Lower lobe of right lung (tissue), 2 donors: ENCODE results near the gene PTGES. TPM values are rescaled to one million over a fixed set of nuclear protein-coding genes. Genes with fewer than 3 reads are reported as not detected.

Experiments used
- ATAC-seq, 2 donors: fragments of 200-7000 bp; cut with Tn5 transposase; one replicate each; pipeline ENCODE4 v1.9.1; 2020 to 2022; ENCODE audit warnings: mild to moderate bottlenecking in 2 of 2, moderate library complexity in 2 of 2
- DNase-seq: peaks from one replicate; pipeline ENCODE4 v3.0.0-alpha.2; 2020
- H3K27ac ChIP-seq: fragments of 200-600 bp; one replicate; pipeline ENCODE4 v1.8.0; 2022
- H3K27me3 ChIP-seq: fragments of 200-600 bp; one replicate; pipeline ENCODE4 v1.8.0; 2022; ENCODE audit warnings: low read depth
- H3K36me3 ChIP-seq: fragments of 200-600 bp; one replicate; pipeline ENCODE4 v1.8.0; 2022; ENCODE audit warnings: mild to moderate bottlenecking
- H3K4me1 ChIP-seq: fragments of 200-600 bp; one replicate; pipeline ENCODE4 v1.8.0; 2022
- H3K4me3 ChIP-seq: fragments of 200-600 bp; one replicate; pipeline ENCODE4 v1.8.0; 2022; ENCODE audit warnings: mild to moderate bottlenecking
- H3K9me3 ChIP-seq: fragments of 200-600 bp; one replicate; pipeline ENCODE4 v1.8.0; 2022
- intact Hi-C: fragments of 100-400 bp; cut with DNase I; formaldehyde crosslinking; loops from one replicate; pipeline ENCODE4 v1.11.0; 2022
- total RNA-seq: library from RNA; stranded (reverse); fragmentation: NEBNext Ultra II Directional; extraction: Animal tissue kit (Norgen Biotek cat#: 25700); gene quantifications from one replicate; pipeline ENCODE4 v1.2.1, GENCODE V29; 2021
- TF ChIP-seq, protein P1 (sequence below): fragments of 200-600 bp; IDR thresholded peaks from one replicate; pipeline ENCODE4 v1.8.0; 2022; ENCODE audit warnings: antibody characterized with exemption, mild to moderate bottlenecking
- donor health status: DM: no; HTN: yes; CAD: no; lungs with severe emphysema.

PTGES gene
- total RNA-seq, 1 donor from 2014 or later = 3.9 TPM

DNA sequence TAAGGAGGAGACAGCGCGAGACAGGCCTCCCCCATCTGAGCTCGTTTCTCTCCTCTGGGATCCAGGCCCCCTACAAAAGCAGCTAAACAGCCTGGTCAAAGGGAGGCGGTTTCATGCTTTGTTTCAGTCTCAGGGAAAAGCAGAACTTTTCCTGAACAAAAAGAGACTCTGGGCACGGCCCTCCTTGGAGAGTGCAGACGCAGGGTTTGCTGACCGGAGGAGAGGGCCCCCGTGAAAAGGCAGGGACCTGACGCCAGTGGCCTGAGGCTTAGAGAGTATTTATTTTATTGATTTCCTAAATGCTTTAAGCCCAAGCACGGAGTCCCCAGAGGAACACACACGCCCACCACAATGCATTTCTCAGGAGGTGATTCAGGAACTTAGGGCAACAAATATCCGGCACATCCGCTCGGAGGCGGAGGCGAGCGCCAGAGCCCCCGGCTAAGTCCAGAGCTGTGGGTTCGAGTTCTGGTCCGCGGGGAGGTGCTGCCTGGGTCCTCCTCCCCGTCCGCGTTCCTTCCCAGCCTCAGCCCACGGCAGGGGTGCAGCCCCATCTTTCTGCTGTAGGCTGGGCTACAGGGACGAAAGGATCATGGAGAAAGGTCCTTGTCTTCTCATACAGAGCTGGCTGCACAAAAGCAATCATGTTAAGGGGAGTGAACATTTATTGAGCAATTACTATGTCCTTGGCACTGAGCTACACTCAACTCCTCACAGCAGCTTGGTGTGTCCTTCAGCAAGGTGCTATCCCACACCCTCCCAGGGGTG lies 40.0 kb downstream of the PTGES start:
- no peak for ATAC-seq
- H3K36me3 ChIP-seq = no peaks in the 10 kb centered on the region
- no peak for DNase-seq
- peaks cover 10% of the 10 kb centered on the region for H3K27me3 ChIP-seq
- no peaks in the 10 kb centered on the region for H3K9me3 ChIP-seq
- peaks cover 21% of the 10 kb centered on the region for H3K4me1 ChIP-seq
- peak overlapping the region; percentile 31 for H3K27ac ChIP-seq
- no peak overlapping the region for H3K4me3 ChIP-seq
- TF ChIP-seq, protein P1, sequence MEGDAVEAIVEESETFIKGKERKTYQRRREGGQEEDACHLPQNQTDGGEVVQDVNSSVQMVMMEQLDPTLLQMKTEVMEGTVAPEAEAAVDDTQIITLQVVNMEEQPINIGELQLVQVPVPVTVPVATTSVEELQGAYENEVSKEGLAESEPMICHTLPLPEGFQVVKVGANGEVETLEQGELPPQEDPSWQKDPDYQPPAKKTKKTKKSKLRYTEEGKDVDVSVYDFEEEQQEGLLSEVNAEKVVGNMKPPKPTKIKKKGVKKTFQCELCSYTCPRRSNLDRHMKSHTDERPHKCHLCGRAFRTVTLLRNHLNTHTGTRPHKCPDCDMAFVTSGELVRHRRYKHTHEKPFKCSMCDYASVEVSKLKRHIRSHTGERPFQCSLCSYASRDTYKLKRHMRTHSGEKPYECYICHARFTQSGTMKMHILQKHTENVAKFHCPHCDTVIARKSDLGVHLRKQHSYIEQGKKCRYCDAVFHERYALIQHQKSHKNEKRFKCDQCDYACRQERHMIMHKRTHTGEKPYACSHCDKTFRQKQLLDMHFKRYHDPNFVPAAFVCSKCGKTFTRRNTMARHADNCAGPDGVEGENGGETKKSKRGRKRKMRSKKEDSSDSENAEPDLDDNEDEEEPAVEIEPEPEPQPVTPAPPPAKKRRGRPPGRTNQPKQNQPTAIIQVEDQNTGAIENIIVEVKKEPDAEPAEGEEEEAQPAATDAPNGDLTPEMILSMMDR = no peak
- intact Hi-C loops = no loop called here

DNA sequence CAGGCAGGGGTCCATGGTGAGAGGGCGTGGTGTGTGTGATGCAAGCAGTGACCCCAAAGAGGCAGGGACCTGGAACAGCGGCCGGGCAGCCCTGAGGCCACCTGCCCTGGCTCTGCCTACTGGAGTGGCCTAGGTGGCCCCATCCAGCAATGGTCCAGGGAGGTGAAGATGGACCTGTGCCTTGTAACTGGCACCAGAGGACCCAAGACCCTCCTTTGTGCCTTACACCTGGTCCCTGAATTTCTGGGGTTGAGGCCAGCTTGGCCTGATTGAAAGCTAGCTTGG lies 42.7 kb downstream of the PTGES start:
- TF ChIP-seq, protein P1 = no peak
- H3K9me3 ChIP-seq = no peaks in the 10 kb centered on the region
- intact Hi-C loops = no loop called here
- no peak overlapping the region for H3K4me3 ChIP-seq
- DNase-seq = no peak
- no peak for ATAC-seq
- no peaks in the 10 kb centered on the region for H3K36me3 ChIP-seq
- peaks cover 21% of the 10 kb centered on the region for H3K4me1 ChIP-seq
- H3K27ac ChIP-seq = no peak overlapping the region
- H3K27me3 ChIP-seq = peaks cover 10% of the 10 kb centered on the region

DNA sequence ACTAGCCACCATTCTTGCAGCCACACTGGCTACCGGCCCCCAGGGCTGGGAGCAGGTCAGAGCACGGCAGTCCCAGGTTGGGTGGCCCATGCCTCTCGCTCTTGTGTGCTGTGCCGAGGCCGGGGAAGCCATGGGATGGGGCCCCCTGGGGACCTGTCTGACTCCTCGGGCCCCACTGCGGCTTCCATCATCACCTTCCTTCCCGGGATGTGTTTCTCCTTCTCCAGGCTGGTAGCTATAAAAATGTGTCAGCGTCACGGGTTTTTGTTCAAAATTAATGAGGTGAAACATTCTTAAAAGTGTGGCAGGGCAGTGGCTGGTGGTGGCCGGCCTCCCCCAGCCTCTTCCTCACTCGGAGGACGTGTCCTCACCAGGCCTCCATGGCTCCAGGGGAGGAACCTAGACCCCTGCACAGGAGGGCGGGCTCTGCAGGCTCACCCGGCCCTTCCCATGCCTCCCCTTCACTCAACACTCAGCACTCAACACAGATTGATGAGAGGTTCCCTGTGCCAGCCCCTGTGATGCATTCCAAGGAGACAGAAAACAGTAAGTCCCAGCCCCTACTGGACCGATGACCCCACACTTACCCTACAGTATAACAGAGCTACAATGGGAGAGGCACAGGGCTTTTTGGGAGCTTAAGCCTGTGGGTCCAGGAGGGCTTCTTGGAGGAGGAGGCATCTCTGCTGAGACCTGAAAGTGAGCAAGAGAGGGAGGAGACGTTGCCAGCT lies 43.2 kb downstream of the PTGES start:
- TF ChIP-seq, protein P1 = no peak
- Histone ChIP-seq H3K27ac (no peak overlapping the region), H3K4me3 (no peak overlapping the region), H3K27me3 (peaks cover 10% of the 10 kb centered on the region), H3K36me3 (no peaks in the 10 kb centered on the region), H3K4me1 (peaks cover 21% of the 10 kb centered on the region), H3K9me3 (no peaks in the 10 kb centered on the region)
- intact Hi-C loops = no loop called here
- ATAC-seq (no peak), DNase-seq (no peak)

DNA sequence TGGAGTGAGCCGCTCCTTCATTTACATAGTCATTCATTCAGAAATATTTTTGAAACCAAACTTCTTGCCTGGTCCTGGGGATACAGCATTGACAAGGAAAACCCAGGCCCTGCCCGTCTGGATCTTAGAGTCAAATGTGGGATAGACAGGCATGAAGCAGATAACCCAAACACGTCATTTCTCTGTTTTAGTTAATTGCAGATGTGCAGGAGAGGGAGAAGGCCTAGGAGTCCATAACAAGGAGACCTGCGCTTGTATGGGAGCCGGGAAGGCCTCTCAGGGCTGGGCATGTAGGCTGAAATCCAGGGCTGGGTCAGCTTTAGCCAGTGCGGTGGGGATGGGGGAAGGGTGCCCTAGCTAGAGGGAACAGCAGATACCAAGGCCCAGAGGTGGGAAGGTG lies 44.0 kb downstream of the PTGES start:
- TF ChIP-seq, protein P1 = no peak
- DNase-seq = no peak
- Histone ChIP-seq H3K4me3 (no peak overlapping the region), H3K4me1 (peaks cover 23% of the 10 kb centered on the region), H3K27ac (no peak overlapping the region), H3K27me3 (peaks cover 5% of the 10 kb centered on the region), H3K36me3 (no peaks in the 10 kb centered on the region), H3K9me3 (no peaks in the 10 kb centered on the region)
- intact Hi-C loops = no loop called here
- no peak for ATAC-seq

DNA sequence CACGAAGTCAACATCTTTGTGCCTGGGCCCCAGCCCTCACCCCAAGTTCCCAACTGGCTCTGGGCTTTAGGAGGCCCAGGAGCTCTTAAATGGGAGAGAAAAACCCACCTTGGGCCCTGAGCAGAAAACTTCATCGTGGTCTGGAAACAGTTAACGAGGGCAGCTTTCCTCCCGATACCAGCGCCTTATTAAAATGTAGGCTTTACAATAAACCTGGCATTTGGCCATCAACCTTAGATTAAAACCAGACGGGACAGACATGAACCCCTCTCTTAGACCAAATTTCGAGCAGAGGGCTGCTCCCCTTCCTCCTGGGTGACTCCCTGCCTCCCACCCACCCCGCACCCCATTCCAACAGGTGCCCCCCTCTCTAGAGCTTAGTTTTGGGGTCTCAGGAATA lies 48.0 kb downstream of the PTGES start:
- DNase-seq = no peak
- no peaks in the 10 kb centered on the region for H3K27me3 ChIP-seq
- peaks cover 17% of the 10 kb centered on the region for H3K4me1 ChIP-seq
- H3K4me3 ChIP-seq = no peak overlapping the region
- TF ChIP-seq, protein P1 = no peak
- H3K9me3 ChIP-seq = no peaks in the 10 kb centered on the region
- H3K27ac ChIP-seq = no peak overlapping the region
- intact Hi-C loops = no loop called here
- H3K36me3 ChIP-seq = no peaks in the 10 kb centered on the region
- ATAC-seq = no peak
